Effector memory CD8-positive, alpha-beta T cell (primary cell): ENCODE measurements around the gene VPS54.

Source experiments
- ATAC-seq: fragments of 150-1000 bp; cut with Tn5 transposase; replicated peaks from 2 replicates; pipeline ENCODE4 v1.10.0; 2021; ENCODE audit warnings: mild to moderate bottlenecking, moderate library complexity
- DNase-seq, 3 experiments: peaks; one replicate each; pipeline ENCODE4 v3.0.0; 2021
- H3K27ac Mint-ChIP-seq, 2 donors: one replicate each; pipeline ENCODE4 v1.8.0; 2022; ENCODE audit warnings: mild to moderate bottlenecking in 2 of 2, mixed read lengths in 2 of 2, moderate library complexity in 2 of 2
- H3K27me3 Mint-ChIP-seq, 2 donors: one replicate each; pipeline ENCODE4 v1.8.0; 2022; ENCODE audit warnings: mixed read lengths in 2 of 2
- H3K36me3 Mint-ChIP-seq: one replicate; pipeline ENCODE4 v1.8.0; 2022; ENCODE audit warnings: mild to moderate bottlenecking, moderate library complexity, mixed read lengths; ENCODE audit not compliant: insufficient read depth
- H3K4me1 Mint-ChIP-seq, 2 donors: one replicate each; pipeline ENCODE4 v1.8.0; 2022; ENCODE audit warnings: low read depth in 2 of 2, mixed read lengths in 2 of 2
- H3K4me3 Mint-ChIP-seq, 2 donors: one replicate each; pipeline ENCODE4 v1.8.0; 2022; ENCODE audit warnings: mild to moderate bottlenecking in 2 of 2, mixed read lengths in 2 of 2, moderate library complexity in 2 of 2
- H3K9me3 Mint-ChIP-seq, 2 donors: one replicate each; pipeline ENCODE4 v1.8.0; 2022; ENCODE audit warnings: mixed read lengths in 2 of 2

The VPS54 gene

DNA sequence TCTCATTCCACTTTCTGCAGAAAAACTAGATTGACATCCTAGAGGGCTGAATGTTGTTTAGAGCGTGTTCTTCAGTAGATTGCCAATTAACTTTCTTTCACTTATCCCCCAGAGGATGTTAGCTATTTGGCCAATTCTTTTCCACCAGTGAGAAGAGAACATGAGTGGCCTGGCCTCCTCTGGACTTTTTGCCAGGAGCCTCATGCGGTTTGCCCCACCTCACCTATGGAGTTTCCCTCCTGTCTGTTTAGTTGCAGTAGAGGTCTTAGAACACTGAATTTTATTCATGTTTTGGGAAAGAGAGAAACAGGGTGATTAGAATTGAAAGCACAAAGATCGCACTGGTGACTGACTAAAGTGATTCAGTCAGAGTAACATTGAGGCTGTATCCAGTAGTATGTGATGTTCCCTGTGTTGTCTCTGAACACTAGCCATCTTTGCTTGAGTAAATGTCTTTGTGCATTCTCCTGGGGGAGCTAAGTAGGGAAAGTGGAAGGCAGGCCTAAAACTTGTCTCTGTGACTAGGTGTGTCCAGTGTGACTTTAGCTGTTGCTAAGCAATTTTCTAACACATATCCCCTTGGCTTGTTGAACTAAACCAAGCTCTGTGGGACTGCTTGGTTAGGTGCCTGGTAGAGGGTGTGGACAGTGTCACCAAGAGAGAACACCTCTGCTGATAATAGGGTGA, 143.5 kb downstream of the VPS54 start:
- H3K27ac Mint-ChIP-seq, result peak overlapping the region; percentile 23 to 72
- DNase-seq (no peak), ATAC-seq (no peak)
- H3K4me1 Mint-ChIP-seq, result peaks cover 21 to 36% of the 10 kb centered on the region in 2 donors
- peaks cover 15% of the 10 kb centered on the region for H3K36me3 Mint-ChIP-seq
- no peak overlapping the region for H3K4me3 Mint-ChIP-seq
- no peaks in the 10 kb centered on the region for H3K9me3 Mint-ChIP-seq
- no peaks in the 10 kb centered on the region for H3K27me3 Mint-ChIP-seq

GRCh38 chr2:63875131-63875527, 144.1 kb downstream of the VPS54 start:
- peak overlapping the region; percentile 23 to 72 for H3K27ac Mint-ChIP-seq
- no peak for DNase-seq
- H3K27me3 Mint-ChIP-seq, result no peaks in the 10 kb centered on the region
- no peak overlapping the region for H3K4me3 Mint-ChIP-seq
- peaks cover 18% of the 10 kb centered on the region for H3K36me3 Mint-ChIP-seq
- no peak for ATAC-seq
- peaks cover 21 to 34% of the 10 kb centered on the region in 2 donors for H3K4me1 Mint-ChIP-seq
- H3K9me3 Mint-ChIP-seq, result no peaks in the 10 kb centered on the region

DNA sequence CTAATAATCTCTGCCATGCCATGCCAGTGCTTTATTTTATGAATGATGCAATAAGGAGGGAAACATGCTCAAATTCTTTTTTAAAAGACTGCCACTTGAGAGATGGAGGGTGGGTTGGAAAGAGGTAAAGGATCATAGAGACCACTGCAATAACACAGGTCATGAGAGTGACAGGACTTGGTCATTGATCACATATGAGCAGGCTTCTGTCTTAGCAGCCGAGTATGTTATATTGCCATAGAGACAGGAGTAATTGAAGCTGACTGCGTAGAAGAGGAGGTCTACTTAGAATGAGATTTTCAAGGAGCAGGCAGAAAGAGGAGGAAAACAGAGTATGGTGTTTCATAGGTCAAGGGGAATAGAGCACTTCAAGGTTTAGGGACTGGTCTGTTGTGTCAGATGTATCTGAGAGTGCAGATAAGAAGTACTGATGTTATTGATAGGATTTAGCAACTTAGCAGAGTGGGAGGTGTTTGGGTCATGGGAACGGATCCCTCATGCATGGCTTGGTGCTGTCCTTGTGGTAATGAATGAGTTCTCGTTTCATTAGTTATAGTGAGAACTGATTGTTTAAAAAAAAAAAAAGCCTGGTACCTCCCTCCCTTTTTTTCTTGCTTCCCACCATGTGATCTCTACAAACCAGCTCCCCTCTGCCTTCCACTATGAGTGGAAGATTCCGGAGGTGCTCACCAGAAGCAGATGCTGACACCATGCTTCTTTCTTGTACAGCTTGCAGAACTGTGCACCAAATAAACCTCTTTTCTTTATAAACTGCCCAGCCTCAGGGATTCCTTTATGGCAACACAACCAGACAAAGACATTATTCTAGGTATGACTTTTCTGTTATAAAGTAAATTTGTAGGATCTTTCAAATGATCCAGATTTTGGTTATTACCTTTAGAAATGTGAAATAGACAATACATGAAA, 144.8 kb downstream of the VPS54 start:
- DNase-seq (no peak), ATAC-seq (no peak)
- H3K27me3 Mint-ChIP-seq, result no peaks in the 10 kb centered on the region
- H3K4me3 Mint-ChIP-seq, result no peak overlapping the region
- H3K36me3 Mint-ChIP-seq, result peaks cover 18% of the 10 kb centered on the region
- peaks cover 21 to 34% of the 10 kb centered on the region in 2 donors for H3K4me1 Mint-ChIP-seq
- peak overlapping the region in 1 of 2 donors; percentile 23 for H3K27ac Mint-ChIP-seq
- H3K9me3 Mint-ChIP-seq, result no peaks in the 10 kb centered on the region

GRCh38 chr2:63872571-63873328, 146.5 kb downstream of the VPS54 start:
- peaks cover 21 to 38% of the 10 kb centered on the region in 2 donors for H3K4me1 Mint-ChIP-seq

GRCh38 chr2:63871864-63872263, 147.4 kb downstream of the VPS54 start:
- DNase-seq (no peak), ATAC-seq (no peak)
- Mint-ChIP-seq H3K9me3 (no peaks in the 10 kb centered on the region), H3K4me1 (peaks cover 21 to 35% of the 10 kb centered on the region in 2 donors), H3K36me3 (peaks cover 11% of the 10 kb centered on the region), H3K27me3 (no peaks in the 10 kb centered on the region), H3K27ac (peak overlapping the region in 1 of 2 donors; percentile 12), H3K4me3 (no peak overlapping the region)

More at GRCh38 chr2:63872571-63873328, 146.5 kb downstream of the VPS54 start:
- ATAC-seq (no peak), DNase-seq (no peak)
- Mint-ChIP-seq H3K36me3 (peaks cover 16% of the 10 kb centered on the region), H3K27me3 (no peaks in the 10 kb centered on the region), H3K9me3 (no peaks in the 10 kb centered on the region), H3K27ac (peak overlapping the region; percentile 12 to 35), H3K4me3 (no peak overlapping the region)

GRCh38 chr2:63870679-63871078, 148.5 kb downstream of the VPS54 start:
- H3K27me3 Mint-ChIP-seq, result no peaks in the 10 kb centered on the region
- H3K9me3 Mint-ChIP-seq, result no peaks in the 10 kb centered on the region
- no peak overlapping the region for H3K27ac Mint-ChIP-seq
- H3K36me3 Mint-ChIP-seq, result peaks cover 11% of the 10 kb centered on the region
- ATAC-seq (no peak), DNase-seq (no peak)
- no peak overlapping the region for H3K4me3 Mint-ChIP-seq
- H3K4me1 Mint-ChIP-seq, result peaks cover 22 to 40% of the 10 kb centered on the region in 2 donors

DNA sequence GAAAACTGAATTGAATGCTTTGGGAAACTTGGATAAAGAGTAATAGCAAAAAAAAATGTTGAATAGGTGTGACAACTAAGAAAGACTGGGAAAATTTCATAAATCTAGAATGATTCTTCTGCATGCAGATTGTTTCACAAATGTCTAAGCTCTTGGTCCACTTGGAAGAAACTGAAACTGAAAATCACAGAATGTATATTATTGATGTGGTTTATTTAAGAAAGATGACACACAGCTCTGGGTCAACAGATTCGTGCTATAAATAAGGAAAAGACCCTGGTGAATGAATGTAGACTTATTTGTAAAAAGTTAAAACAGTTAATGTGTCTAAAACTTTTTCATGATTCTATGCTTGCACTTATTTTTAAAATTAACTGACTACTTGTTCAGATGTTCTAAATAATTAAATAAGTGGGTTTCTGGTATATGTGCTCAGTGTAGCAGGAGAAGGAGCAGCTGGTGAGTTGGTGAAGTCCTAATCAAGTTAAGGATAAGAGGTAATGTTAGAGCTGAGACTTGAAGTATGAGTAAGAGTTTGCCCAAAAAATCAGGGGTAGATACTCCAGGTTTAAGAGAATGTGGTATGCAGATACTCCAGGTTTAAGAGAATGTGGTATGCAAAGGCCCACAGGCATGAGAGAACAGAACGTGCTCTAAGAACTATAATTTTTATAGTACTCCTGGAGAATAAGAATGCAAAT, 153.1 kb downstream of the VPS54 start:
- H3K4me3 Mint-ChIP-seq, result peak overlapping the region in 1 of 2 donors; percentile 42
- ATAC-seq (peak; percentile 74), DNase-seq (no peak)
- peak overlapping the region; percentile 57 to 94 for H3K27ac Mint-ChIP-seq
- H3K4me1 Mint-ChIP-seq, result peaks cover 16 to 32% of the 10 kb centered on the region in 2 donors
- H3K9me3 Mint-ChIP-seq, result no peaks in the 10 kb centered on the region
- no peaks in the 10 kb centered on the region for H3K27me3 Mint-ChIP-seq
- peaks cover 26% of the 10 kb centered on the region for H3K36me3 Mint-ChIP-seq

- DNase-seq (no peak), ATAC-seq (no peak)
- Mint-ChIP-seq H3K27ac (peak overlapping the region; percentile 55 to 57), H3K36me3 (peaks cover 28% of the 10 kb centered on the region), H3K4me1 (peaks cover 16 to 31% of the 10 kb centered on the region in 2 donors), H3K4me3 (no peak overlapping the region), H3K9me3 (no peaks in the 10 kb centered on the region), H3K27me3 (no peaks in the 10 kb centered on the region)
These were observed 153.9 kb downstream of the VPS54 start for GRCh38 chr2:63865159-63865799.

DNA sequence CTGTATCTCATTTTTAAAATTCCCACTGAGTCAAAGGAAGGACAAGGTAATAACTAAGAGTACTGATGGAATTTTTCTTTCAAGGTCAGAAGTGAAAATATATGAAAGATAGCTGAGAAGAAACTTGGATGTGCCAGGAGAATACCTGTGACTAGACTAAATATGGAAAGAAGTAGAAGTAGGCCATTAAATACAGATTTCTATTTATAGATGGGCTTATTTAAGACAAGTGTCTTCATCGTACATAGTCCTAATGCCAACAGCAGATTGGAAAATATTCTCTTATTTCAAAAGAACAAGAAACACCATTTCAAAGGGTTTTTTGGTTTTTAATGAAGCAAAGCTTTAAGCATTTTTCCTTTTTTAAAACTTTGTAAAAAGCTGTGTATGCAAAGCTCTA, 155.5 kb downstream of the VPS54 start:
- peaks cover 35% of the 10 kb centered on the region for H3K36me3 Mint-ChIP-seq
- H3K4me3 Mint-ChIP-seq, result no peak overlapping the region
- no peaks in the 10 kb centered on the region for H3K27me3 Mint-ChIP-seq
- H3K9me3 Mint-ChIP-seq, result no peaks in the 10 kb centered on the region
- peaks cover 16 to 27% of the 10 kb centered on the region in 2 donors for H3K4me1 Mint-ChIP-seq
- peak overlapping the region in 1 of 2 donors; percentile 76 for H3K27ac Mint-ChIP-seq
- DNase-seq, result no peak
- ATAC-seq, result no peak

DNA sequence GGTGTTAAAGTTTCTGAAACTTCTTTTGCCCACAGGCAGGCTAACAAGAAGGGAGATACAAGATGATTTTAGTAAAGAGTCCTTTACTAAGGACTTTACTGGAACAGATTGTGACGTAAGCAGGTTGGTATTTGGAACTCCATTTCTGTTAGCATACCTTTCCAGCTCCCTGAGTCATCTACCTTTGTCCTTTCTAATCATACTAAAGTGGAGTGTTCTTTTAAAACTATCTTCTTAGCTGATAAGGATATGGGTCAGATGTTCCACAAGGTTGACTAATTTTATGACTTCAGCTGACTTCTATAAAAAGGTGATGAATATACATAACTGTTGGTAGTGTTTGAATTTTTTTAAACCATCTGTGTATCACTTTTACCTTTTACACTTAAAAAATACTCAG, 156.4 kb downstream of the VPS54 start:
- Mint-ChIP-seq H3K27me3 (no peaks in the 10 kb centered on the region), H3K27ac (peak overlapping the region; percentile 23 to 76), H3K4me1 (peaks cover 16 to 27% of the 10 kb centered on the region in 2 donors), H3K9me3 (no peaks in the 10 kb centered on the region), H3K4me3 (no peak overlapping the region), H3K36me3 (peaks cover 36% of the 10 kb centered on the region)
- no peak for ATAC-seq
- DNase-seq, result no peak

GRCh38 chr2:63861220-63861822, 157.9 kb downstream of the VPS54 start:
- Mint-ChIP-seq H3K4me3 (no peak overlapping the region), H3K36me3 (peaks cover 48% of the 10 kb centered on the region), H3K27ac (peak overlapping the region; percentile 13 to 80), H3K4me1 (peaks cover 16 to 29% of the 10 kb centered on the region in 2 donors), H3K9me3 (no peaks in the 10 kb centered on the region), H3K27me3 (no peaks in the 10 kb centered on the region)
- DNase-seq (peak; percentile 49 to 53 (median 50)), ATAC-seq (peak; percentile 63)

DNA sequence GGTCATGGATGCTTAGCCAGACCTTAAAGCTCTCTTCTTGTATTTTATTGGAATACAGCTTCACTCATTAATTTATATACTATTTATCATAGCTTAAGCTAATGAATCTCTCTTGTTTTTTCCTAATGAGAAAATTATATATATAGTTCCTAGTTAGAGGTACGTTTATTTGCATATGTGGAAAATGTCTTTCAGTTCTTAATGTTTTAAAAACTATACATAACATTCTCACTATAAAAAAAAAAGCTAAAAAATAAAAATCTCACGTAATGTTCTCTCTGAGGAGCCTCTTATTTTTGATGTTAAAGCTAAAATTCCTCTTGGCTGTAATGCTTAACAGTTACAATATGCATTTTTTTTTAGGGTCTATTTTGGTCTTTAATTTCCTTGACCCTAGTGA, 160.9 kb downstream of the VPS54 start:
- DNase-seq (no peak), ATAC-seq (no peak)
- H3K4me1 Mint-ChIP-seq, result peaks cover 26 to 40% of the 10 kb centered on the region in 2 donors
- H3K9me3 Mint-ChIP-seq, result no peaks in the 10 kb centered on the region
- peak overlapping the region in 1 of 2 donors; percentile 89 for H3K27ac Mint-ChIP-seq
- no peaks in the 10 kb centered on the region for H3K27me3 Mint-ChIP-seq
- no peak overlapping the region for H3K4me3 Mint-ChIP-seq
- H3K36me3 Mint-ChIP-seq, result peaks cover 40% of the 10 kb centered on the region
